Measurements from ENCODE around the gene NSUN2.
A peak's percentile ranks its signal among the peaks of the same experiment; 100 is the strongest.

The NSUN2 gene

GRCh38 chr5:6666762-6667161 is 33.9 kb upstream of the NSUN2 start:
- TF ChIP-seq CTCF (conservative IDR thresholded peaks at IDR 0.05; ENCODE audit: control insufficient read depth, insufficient read depth, low read depth, low read length): no peak
- no peak for DNase-seq (ENCODE audit: low read depth)
- no peak overlapping the region for H3K4me3 ChIP-seq (ENCODE audit: control insufficient read depth, low read depth, low read length)

GRCh38 chr5:6660688-6661087 is 27.8 kb upstream of the NSUN2 start:
- H3K4me3 ChIP-seq (ENCODE audit: control insufficient read depth, low read depth, low read length): no peak overlapping the region
- no peak for TF ChIP-seq CTCF (conservative IDR thresholded peaks at IDR 0.05; ENCODE audit: control insufficient read depth, insufficient read depth, low read depth, low read length)
- no peak for DNase-seq (ENCODE audit: low read depth)

GRCh38 chr5:6659941-6660684 is 27.3 kb upstream of the NSUN2 start:
- DNase-seq (ENCODE audit: low read depth): no peak
- H3K4me3 ChIP-seq (ENCODE audit: control insufficient read depth, low read depth, low read length): no peak overlapping the region
- no peak for TF ChIP-seq CTCF (conservative IDR thresholded peaks at IDR 0.05; ENCODE audit: control insufficient read depth, insufficient read depth, low read depth, low read length)

- peak; percentile 6 for DNase-seq (ENCODE audit: low read depth)
- no peak for TF ChIP-seq CTCF (conservative IDR thresholded peaks at IDR 0.05; ENCODE audit: control insufficient read depth, insufficient read depth, low read depth, low read length)
- no peak overlapping the region for H3K4me3 ChIP-seq (ENCODE audit: control insufficient read depth, low read depth, low read length)
These were observed 23.8 kb upstream of the NSUN2 start for GRCh38 chr5:6656680-6657079.

GRCh38 chr5:6655432-6655831 is 22.6 kb upstream of the NSUN2 start:
- no peak overlapping the region for H3K4me3 ChIP-seq (ENCODE audit: control insufficient read depth, low read depth, low read length)
- DNase-seq (ENCODE audit: low read depth): no peak
- TF ChIP-seq CTCF (conservative IDR thresholded peaks at IDR 0.05; ENCODE audit: control insufficient read depth, insufficient read depth, low read depth, low read length): no peak

- no peak for DNase-seq (ENCODE audit: low read depth)
- TF ChIP-seq CTCF (conservative IDR thresholded peaks at IDR 0.05; ENCODE audit: control insufficient read depth, insufficient read depth, low read depth, low read length): no peak
- no peak overlapping the region for H3K4me3 ChIP-seq (ENCODE audit: control insufficient read depth, low read depth, low read length)
These were observed 19.2 kb upstream of the NSUN2 start for GRCh38 chr5:6652025-6652424.

Data from fibroblast of mammary gland (primary cell).